ENCODE results near the gene UTP14C. TPM values are rescaled to one million over a fixed set of nuclear protein-coding genes. Genes with fewer than 3 reads are reported as not detected.
"Not testable (repeated sequence)": the region's sequence is repeated elsewhere in the genome, so short reads cannot be mapped to it uniquely, and the experiment has no call there.

Gene UTP14C
- total RNA-seq, 2 experiments from 2014 or later = 1.3 to 1.9 TPM

- DNase-seq (no peak), ATAC-seq (ENCODE audit: poor library complexity) (no peak)
- TF ChIP-seq CTCF (IDR thresholded peaks at IDR 0.05) = no peak
- Histone ChIP-seq H3K27me3 (ENCODE audit: control insufficient read depth in 1 of 2, insufficient read depth in 2 of 2, low read length in 2 of 2) (no peaks in the 10 kb centered on the region), H3K27ac (ENCODE audit: low read depth in 1 of 2, low read length in 2 of 2) (no peak overlapping the region), H3K36me3 (ENCODE audit: insufficient read depth, low read length) (no peaks in the 10 kb centered on the region), H3K4me1 (ENCODE audit: insufficient read depth, low read length) (no peaks in the 10 kb centered on the region), H3K4me3 (ENCODE audit: low read length) (no peak overlapping the region), H3K9me3 (ENCODE audit: control insufficient read depth in 1 of 2, insufficient read depth in 1 of 2, low read length in 2 of 2) (peaks cover 0 to 10% of the 10 kb centered on the region in 2 experiments)
- Mint-ChIP-seq H3K4me1 (ENCODE audit: low read depth) (no peaks in the 10 kb centered on the region), H3K36me3 (ENCODE audit: low read depth) (peaks cover 4% of the 10 kb centered on the region), H3K27ac (no peak overlapping the region), H3K4me3 (no peak overlapping the region), H3K9me3 (peaks cover 7% of the 10 kb centered on the region), H3K27me3 (peaks cover 5% of the 10 kb centered on the region)
- ChIA-PET CTCF (no interaction called here), POLR2A (no interaction called here)
- intact Hi-C loops (cut with DNase I, micrococcal nuclease) = no loop called here
Measured at GRCh38 chr13:51981355-51981754, 43.1 kb upstream of the UTP14C start.

- POLR2A ChIA-PET; H3K4me1 Mint-ChIP-seq (ENCODE audit: low read depth); H3K36me3 Mint-ChIP-seq (ENCODE audit: low read depth); H3K27ac ChIP-seq (ENCODE audit: low read depth in 1 of 2, low read length in 2 of 2); DNase-seq; H3K36me3 ChIP-seq (ENCODE audit: insufficient read depth, low read length); H3K4me3 ChIP-seq (ENCODE audit: low read length); H3K4me3 Mint-ChIP-seq; H3K9me3 Mint-ChIP-seq; H3K27me3 Mint-ChIP-seq; ATAC-seq (ENCODE audit: poor library complexity); H3K27ac Mint-ChIP-seq; CTCF ChIA-PET; intact Hi-C loops (cut with DNase I, micrococcal nuclease); H3K4me1 ChIP-seq (ENCODE audit: insufficient read depth, low read length); H3K27me3 ChIP-seq (ENCODE audit: control insufficient read depth in 1 of 2, insufficient read depth in 2 of 2, low read length in 2 of 2): not testable (repeated sequence)
- peaks cover 0 to 10% of the 10 kb centered on the region in 2 experiments for H3K9me3 ChIP-seq (ENCODE audit: control insufficient read depth in 1 of 2, insufficient read depth in 1 of 2, low read length in 2 of 2)
Measured at GRCh38 chr13:51983292-51983691, 41.2 kb upstream of the UTP14C start.

- POLR2A ChIA-PET; DNase-seq; H3K4me3 ChIP-seq (ENCODE audit: low read length); H3K4me1 ChIP-seq (ENCODE audit: insufficient read depth, low read length); H3K27ac ChIP-seq (ENCODE audit: low read depth in 1 of 2, low read length in 2 of 2); H3K4me3 Mint-ChIP-seq; H3K27me3 ChIP-seq (ENCODE audit: control insufficient read depth in 1 of 2, insufficient read depth in 2 of 2, low read length in 2 of 2); ATAC-seq (ENCODE audit: poor library complexity); H3K9me3 Mint-ChIP-seq; H3K4me1 Mint-ChIP-seq (ENCODE audit: low read depth); intact Hi-C loops (cut with DNase I, micrococcal nuclease); H3K36me3 ChIP-seq (ENCODE audit: insufficient read depth, low read length); H3K27me3 Mint-ChIP-seq; H3K36me3 Mint-ChIP-seq (ENCODE audit: low read depth); CTCF ChIA-PET; H3K27ac Mint-ChIP-seq: not testable (repeated sequence)
- H3K9me3 ChIP-seq (ENCODE audit: control insufficient read depth in 1 of 2, insufficient read depth in 1 of 2, low read length in 2 of 2) = peaks cover 0 to 10% of the 10 kb centered on the region in 2 experiments
Measured at GRCh38 chr13:51984904-51985303, 39.6 kb upstream of the UTP14C start.

- Mint-ChIP-seq H3K36me3 (ENCODE audit: low read depth) (peaks cover 2% of the 10 kb centered on the region), H3K9me3 (peaks cover 8% of the 10 kb centered on the region), H3K27me3 (peaks cover 3% of the 10 kb centered on the region), H3K4me3 (no peak overlapping the region), H3K4me1 (ENCODE audit: low read depth) (no peaks in the 10 kb centered on the region), H3K27ac (no peak overlapping the region)
- intact Hi-C loops (cut with DNase I, micrococcal nuclease) = no loop called here
- ChIA-PET CTCF (no interaction called here), POLR2A (no interaction called here)
- H3K9me3 ChIP-seq (ENCODE audit: control insufficient read depth in 1 of 2, insufficient read depth in 1 of 2, low read length in 2 of 2) = no peaks in the 10 kb centered on the region
- ATAC-seq (ENCODE audit: poor library complexity) (no peak), DNase-seq (no peak)
- H3K27ac ChIP-seq (ENCODE audit: low read depth in 1 of 2, low read length in 2 of 2) = no peak overlapping the region
- TF ChIP-seq CTCF (IDR thresholded peaks at IDR 0.05) = no peak
- H3K4me1 ChIP-seq (ENCODE audit: insufficient read depth, low read length) = no peaks in the 10 kb centered on the region
- no peaks in the 10 kb centered on the region for H3K27me3 ChIP-seq (ENCODE audit: control insufficient read depth in 1 of 2, insufficient read depth in 2 of 2, low read length in 2 of 2)
- H3K36me3 ChIP-seq (ENCODE audit: insufficient read depth, low read length) = no peaks in the 10 kb centered on the region
- H3K4me3 ChIP-seq (ENCODE audit: low read length) = no peak overlapping the region
Measured at GRCh38 chr13:51988988-51989618, 35.4 kb upstream of the UTP14C start.
